Kasumi-1 (cell line): ENCODE results near the gene SLC6A3.

Experiments
- DNase-seq, 2 experiments: peaks; one replicate each; lab custom pipeline; 2025; lab: John Stamatoyannopoulos, UW

SLC6A3 gene

DNA sequence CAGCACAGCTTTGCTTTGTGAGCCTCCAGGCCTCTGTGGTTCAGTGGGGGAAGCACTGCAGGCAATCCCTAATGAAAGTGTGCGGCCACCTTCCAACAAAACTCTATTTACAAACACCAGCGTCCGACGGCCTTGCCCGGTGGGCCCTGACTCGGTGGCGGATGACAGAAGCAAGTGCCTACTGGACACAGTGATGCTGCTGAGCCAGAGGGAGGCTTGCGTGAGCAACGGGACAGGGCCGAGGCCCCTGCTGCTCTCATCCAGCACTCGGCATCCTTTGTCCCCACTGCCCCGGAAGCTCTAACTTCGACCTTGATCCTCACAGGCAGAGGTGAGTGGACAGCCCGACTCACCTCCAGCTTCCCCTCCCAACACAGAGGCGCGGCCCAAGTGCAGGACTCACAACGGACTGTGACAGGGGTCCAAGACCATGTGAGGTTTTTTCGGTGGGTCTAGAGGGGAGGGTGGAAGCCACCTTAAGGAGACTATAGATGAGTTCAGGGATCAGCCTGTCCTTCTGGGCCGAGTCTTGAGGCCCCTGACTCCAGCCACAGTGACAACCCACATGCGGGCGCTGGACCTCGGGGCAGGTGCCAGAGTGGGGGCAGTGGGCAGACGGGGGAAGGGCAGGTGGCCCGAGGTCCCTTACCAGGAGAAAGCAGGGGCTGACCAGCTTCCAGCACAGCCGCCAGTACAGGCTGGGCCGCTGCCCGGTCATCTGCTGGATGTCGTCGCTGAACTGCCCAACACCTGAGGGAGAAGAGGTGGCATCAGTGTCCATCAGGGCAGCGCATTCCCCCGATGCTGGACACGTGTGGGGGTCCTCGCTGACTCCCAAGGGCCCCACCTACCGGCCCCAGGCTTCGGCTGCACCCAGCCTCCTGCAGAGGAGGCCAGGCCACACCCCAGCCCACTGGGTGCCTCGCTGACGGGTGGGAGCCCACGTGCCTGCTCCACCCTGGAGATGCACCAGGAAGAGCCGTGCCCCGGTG lies 39.4 kb downstream of the SLC6A3 start:
- DNase-seq = no peak

DNA sequence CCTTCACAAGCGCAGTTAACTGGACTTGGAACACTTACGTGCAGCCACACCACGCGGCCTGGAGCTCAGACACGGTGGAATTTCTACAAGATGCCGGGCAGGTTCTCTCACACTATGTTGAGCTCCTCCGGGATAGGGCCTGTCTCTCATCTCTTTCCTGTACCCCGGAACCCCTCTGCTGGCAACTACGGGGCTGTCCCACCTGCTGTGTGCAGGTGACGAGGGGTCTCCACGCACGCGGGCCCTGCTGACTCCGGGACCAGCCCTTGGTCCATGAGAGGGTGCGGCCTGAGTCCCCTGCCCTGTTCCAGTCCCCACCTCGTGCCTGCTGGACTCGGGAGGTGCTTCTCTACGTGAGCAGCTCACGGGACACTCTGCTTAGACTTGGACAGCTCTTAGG lies 40.1 kb downstream of the SLC6A3 start:
- no peak for DNase-seq

DNA sequence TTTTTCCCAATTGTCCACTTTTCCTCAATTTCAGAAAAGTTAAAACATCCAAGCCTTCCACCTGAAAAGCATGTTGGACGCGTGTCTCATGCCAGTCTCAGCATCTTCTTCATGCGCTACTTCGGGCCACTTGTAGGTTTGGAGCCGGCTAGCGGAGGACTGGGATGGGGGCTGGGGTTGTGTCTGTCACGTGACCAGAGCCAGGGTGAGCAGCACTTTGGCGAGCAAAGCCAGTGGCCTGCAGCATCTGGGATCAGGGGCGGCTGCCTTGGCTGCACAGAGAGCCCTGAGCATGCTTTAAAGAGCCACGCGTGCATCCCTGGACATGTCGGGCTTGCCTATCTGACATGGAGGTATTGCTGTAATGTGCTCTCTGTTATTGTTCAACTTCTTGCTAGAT lies 41.2 kb downstream of the SLC6A3 start:
- no peak for DNase-seq

GRCh38 chr5:1402611-1403255 lies 42.5 kb downstream of the SLC6A3 start:
- DNase-seq = no peak

- DNase-seq = no peak
These were observed 43.6 kb downstream of the SLC6A3 start for GRCh38 chr5:1401536-1402138.

- no peak for DNase-seq
These were observed 44.3 kb downstream of the SLC6A3 start for GRCh38 chr5:1400936-1401335.

DNA sequence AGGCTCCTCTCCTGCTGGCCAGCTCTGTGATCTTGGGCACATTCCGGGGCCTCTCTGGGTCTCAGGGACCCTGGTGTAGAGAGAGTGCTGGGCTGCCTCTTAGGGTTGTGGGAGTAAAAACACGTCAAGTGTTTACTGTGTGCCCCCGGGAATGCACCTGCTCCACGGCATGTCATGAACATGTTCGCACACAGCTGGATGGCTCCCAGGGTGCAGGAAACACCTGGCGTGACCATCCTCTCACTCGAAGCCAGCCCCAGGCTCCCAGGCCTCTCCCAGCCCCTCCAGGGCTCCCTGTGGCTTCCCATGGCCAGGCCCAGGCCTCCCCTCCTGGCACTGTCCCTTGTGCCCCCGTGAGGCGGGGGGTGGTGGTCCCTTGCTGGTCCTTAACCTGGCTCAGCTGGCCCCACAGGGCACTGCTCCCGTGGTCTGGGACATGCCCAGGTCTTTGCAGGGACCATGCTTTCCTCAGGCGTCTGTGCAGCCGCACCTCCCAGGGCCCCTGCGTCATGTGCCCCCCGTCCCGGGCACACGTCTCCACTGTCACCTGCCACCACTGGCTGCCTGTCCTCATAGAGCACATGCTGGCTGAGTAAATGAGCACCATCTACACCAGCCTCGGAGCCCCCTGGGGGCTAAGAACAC lies 44.9 kb downstream of the SLC6A3 start:
- DNase-seq = no peak

DNA sequence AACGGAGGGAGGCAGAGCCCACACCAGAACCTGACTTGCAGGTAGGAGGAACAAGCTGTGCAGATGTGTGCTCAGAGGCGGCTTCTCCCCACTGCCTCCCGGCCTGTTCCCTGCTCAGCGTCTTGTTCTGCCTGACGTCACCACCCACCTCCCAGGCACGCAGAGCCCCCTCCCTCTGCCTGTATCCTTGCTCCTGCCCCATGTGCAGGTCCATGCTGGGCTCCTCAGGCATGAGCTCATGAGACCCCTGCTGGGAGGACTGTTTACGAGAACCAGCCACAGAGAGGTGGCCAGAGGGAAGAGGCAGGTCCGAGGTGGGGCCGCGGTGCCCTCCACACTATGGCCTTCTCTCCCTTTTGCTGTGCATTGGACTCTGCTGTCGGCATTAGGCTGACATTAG lies 45.5 kb downstream of the SLC6A3 start:
- DNase-seq = no peak

DNA sequence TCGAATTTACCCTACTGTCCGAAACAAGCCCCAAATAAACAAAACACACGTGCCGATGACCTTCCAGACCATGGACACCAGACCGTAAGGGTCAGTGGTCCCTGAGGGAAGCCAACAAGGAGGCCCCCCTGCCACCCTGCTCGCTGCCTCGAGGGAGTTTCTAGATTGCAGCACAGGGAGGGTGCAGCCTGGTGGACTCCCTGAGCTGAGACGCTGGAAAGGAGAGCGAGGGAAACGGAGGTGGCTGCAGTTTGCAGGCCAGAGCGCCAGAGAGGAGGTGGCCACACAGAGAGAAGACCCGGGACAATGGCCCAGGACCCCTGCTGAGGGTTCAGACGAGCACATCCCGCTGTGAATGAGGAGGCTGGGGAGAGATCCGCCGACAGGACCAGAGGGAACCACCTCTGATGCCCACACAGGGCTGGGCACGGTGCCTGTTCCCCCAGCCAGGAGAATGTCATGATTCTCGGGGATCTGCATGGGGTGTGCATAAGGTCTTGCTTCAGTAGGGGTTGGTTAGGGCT lies 48.9 kb downstream of the SLC6A3 start:
- DNase-seq = no peak

DNA sequence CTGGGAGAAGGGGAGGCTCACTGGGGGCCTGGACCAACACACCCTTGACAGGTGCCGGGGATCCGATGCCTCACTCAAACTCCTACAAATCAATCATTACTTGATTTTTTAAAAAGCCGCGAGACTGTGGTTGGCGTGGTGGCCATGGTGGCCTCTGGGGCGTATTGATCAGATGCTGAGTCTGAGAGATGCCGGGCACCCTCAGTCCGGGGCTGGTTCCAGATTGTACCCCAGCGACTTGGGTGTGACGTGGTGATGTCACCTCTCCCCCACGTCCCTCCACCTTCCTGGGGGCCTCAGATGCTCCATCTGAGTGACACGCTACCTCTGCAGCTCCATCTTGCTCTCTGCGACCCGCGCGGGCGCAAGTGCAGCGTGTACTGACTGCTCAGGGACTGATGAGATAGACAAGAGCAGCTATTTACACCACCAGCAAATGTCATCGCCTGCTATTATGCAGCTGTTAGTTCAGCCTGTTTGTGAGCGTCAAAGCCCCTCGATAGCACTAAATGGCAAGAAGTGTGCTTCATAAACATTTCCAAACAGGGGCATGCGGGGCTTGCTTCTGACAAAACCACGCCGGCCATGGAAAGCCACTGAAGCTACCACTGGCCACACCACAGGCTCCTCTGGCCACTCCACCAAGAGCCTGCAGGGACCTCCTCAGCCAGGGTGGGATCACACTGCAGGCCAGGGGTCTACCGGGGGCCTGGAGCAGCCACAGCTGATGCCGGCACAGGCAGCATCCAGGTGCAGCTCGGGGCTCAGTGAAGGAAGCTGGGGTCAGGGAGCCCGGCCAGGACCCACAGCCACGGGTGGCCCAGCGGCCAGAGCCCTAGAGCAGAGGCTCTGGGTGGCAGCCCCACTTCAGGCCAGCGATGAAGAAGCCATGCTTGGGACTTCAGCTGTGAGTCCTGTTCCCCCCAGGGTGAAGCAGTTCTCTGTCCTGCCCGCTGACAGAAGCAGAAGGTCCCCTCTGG lies 50.1 kb downstream of the SLC6A3 start:
- no peak for DNase-seq

DNA sequence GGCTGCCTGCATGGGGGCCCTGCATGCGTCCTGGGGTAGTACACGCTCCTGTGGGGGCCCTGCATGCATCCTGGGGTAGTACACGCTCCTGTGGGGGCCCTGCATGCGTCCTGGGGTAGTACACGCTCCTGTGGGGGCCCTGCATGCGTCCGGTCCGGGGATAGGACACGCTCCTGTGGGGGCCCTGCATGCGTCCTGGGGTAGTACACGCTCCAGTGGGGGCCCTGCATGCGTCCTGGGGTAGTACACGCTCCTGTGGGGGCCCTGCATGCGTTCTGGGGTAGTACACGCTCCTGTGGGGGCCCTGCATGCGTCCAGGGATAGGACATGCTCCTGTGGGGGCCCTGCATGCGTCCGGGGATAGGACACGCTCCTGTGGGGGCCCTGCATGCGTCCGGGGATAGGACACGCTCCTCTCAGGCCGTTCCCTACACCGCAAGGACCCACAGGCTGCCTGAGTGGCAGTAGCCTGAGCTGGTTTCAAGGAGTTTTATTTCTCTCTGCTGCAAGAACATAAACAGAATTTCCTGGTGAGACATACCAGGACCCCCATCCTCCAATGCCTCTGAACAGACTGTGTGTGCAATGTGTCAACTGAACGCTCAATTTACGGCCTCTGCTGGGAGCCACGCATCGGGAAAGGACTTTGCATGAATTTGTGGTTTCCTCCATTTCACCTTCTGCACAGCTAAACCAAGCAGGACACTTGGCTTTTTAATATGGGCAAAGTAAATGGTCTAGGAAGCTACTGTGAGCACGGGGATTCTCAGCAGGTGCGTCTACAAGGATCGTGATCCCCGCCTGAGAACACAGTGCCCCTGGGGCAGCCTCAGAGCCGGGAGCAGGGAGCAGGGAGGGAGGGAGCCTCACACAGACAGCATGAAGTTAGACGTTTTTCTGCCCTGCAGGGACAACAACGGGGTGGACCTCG lies 51.4 kb downstream of the SLC6A3 start:
- DNase-seq = no peak

DNA sequence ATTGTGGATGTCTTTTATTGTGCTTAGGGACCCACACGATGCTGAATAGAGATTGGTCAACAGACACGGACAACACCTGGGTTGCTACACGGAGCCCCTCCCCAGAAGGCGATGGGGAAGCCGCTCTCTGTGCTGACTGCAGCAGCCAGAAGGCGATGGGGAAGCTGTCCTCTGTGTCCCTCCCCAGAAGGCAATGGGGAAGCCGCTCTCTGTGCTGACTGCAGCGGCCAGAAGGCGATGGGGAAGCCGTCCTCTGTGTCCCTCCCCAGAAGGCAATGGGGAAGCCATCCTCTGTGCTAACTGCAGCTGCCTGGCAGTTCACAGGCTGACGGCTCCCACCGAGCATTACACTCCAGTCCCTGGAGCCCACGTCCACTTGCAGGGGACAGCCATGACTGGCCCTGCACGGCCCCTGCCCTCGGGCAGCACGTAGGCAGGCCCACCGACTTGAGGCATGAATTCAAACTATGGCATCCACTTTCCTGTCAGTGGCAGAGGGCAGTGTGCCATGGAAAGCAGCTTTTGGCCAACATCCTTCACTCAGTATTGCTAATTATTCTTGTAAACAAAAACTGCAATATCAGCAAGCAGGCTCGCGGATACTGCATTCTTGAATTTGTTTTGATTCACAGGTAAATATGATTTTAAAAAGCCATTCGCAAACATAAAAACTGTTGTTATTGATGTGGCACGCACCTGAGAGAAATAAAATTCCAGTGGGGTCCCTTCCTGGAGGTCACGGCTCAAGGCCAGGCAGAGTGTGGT lies 52.3 kb downstream of the SLC6A3 start:
- no peak for DNase-seq

- no peak for DNase-seq
These were observed 53.0 kb downstream of the SLC6A3 start for GRCh38 chr5:1392261-1392660.

GRCh38 chr5:1391691-1392090 lies 53.5 kb downstream of the SLC6A3 start:
- no peak for DNase-seq

- no peak for DNase-seq
These were observed 54.2 kb downstream of the SLC6A3 start for GRCh38 chr5:1390861-1391600.

- no peak for DNase-seq
These were observed 54.9 kb downstream of the SLC6A3 start for GRCh38 chr5:1390333-1390732.

GRCh38 chr5:1388383-1388967 lies 56.8 kb downstream of the SLC6A3 start:
- no peak for DNase-seq

- no peak for DNase-seq
These were observed 57.4 kb downstream of the SLC6A3 start for GRCh38 chr5:1387876-1388275.
